NCI-H82 treated with DMSO at 0.1 percent for 48 hours (cell line): ENCODE data around the gene DMD.
A peak's percentile ranks its signal among the peaks of the same experiment; 100 is the strongest.

Experiments used
- DNase-seq: peaks from one replicate; lab custom pipeline; 2025; ENCODE audit not compliant: unreplicated experiment; lab: John Stamatoyannopoulos, UW

DMD gene

GRCh38 chrX:32514986-32515385 is 696.4 kb downstream of the DMD start:
- DNase-seq, result no peak

- DNase-seq, result peak; percentile 75
Measured at GRCh38 chrX:32501606-32502005, 709.7 kb downstream of the DMD start.

GRCh38 chrX:32496671-32497070 is 714.7 kb downstream of the DMD start:
- no peak for DNase-seq

GRCh38 chrX:32495855-32496254 is 715.5 kb downstream of the DMD start:
- no peak for DNase-seq

GRCh38 chrX:32489125-32489524 is 722.2 kb downstream of the DMD start:
- DNase-seq, result no peak

GRCh38 chrX:32483534-32484136 is 727.7 kb downstream of the DMD start:
- DNase-seq, result peak; percentile 46

- DNase-seq, result no peak
Measured at GRCh38 chrX:32480019-32480418, 731.3 kb downstream of the DMD start.

GRCh38 chrX:32472364-32472763 is 739.0 kb downstream of the DMD start:
- no peak for DNase-seq

GRCh38 chrX:32455704-32456103 is 755.6 kb downstream of the DMD start:
- no peak for DNase-seq

- DNase-seq, result no peak
Measured at GRCh38 chrX:32451954-32452695, 759.2 kb downstream of the DMD start.

- no peak for DNase-seq
Measured at GRCh38 chrX:32448945-32449344, 762.4 kb downstream of the DMD start.

GRCh38 chrX:32448320-32448719 is 763.0 kb downstream of the DMD start:
- DNase-seq, result no peak

GRCh38 chrX:32447640-32448039 is 763.7 kb downstream of the DMD start:
- DNase-seq, result no peak

- no peak for DNase-seq
Measured at GRCh38 chrX:32443841-32444240, 767.5 kb downstream of the DMD start.

GRCh38 chrX:32421266-32421665 is 790.1 kb downstream of the DMD start:
- no peak for DNase-seq

GRCh38 chrX:32408389-32408788 is 803.0 kb downstream of the DMD start:
- peak; percentile 41 for DNase-seq

GRCh38 chrX:32397562-32398216 is 813.7 kb downstream of the DMD start:
- DNase-seq, result no peak

GRCh38 chrX:32395878-32396277 is 815.5 kb downstream of the DMD start:
- no peak for DNase-seq

- no peak for DNase-seq
Measured at GRCh38 chrX:32392655-32393054, 818.7 kb downstream of the DMD start.

GRCh38 chrX:32370456-32371205 is 840.7 kb downstream of the DMD start:
- DNase-seq, result no peak

- DNase-seq, result no peak
Measured at GRCh38 chrX:32293962-32294700, 917.2 kb downstream of the DMD start.
